Measurements from ENCODE around the gene UBE3D. TPM values are rescaled to one million over a fixed set of nuclear protein-coding genes. Genes with fewer than 3 reads are reported as not detected.

The UBE3D gene
- total RNA-seq, 1 experiment from 2014 or later, result 14.0 TPM

- TF ChIP-seq ARID4B (CRISPR knock-in tag; IDR thresholded peaks at IDR 0.05; ENCODE audit: borderline replicate concordance) (no peak), SMAD3 (CRISPR knock-in tag; IDR thresholded peaks at IDR 0.05; ENCODE audit: borderline replicate concordance) (no peak), JUN (CRISPR knock-in tag; IDR thresholded peaks at IDR 0.05) (no peak)
Observed at GRCh38 chr6:82957171-82957867, 108.3 kb downstream of the UBE3D start (continued).

- CTCF ChIA-PET, result no interaction called here
Observed at GRCh38 chr6:82955841-82956240, 109.8 kb downstream of the UBE3D start.

More at GRCh38 chr6:82955841-82956240, 109.8 kb downstream of the UBE3D start:
- DNase-seq (ENCODE audit: low spot score) (no peak), ATAC-seq (no peak)
- Mint-ChIP-seq H3K27me3 (ENCODE audit: low read depth) (no peaks in the 10 kb centered on the region), H3K4me1 (peaks cover 27% of the 10 kb centered on the region), H3K9me3 (no peaks in the 10 kb centered on the region), H3K27ac (no peak overlapping the region), H3K36me3 (peaks cover 16% of the 10 kb centered on the region), H3K4me3 (no peak overlapping the region)
- POLR2A ChIA-PET, result interaction anchor here (0.6 kb wide), 1 partner anchor 17 kb away, joined by 3 read pairs; no protein-coding TSS in a partner anchor
- TF ChIP-seq NR2C2 (CRISPR knock-in tag; IDR thresholded peaks at IDR 0.05), result no peak
- TF ChIP-seq ATF6 (CRISPR knock-in tag; IDR thresholded peaks at IDR 0.05), result no peak
- TF ChIP-seq ZNF425 (CRISPR knock-in tag; conservative IDR thresholded peaks at IDR 0.05), result no peak
- TF ChIP-seq AFF4 (CRISPR knock-in tag; IDR thresholded peaks at IDR 0.05; ENCODE audit: borderline replicate concordance), result no peak
- TF ChIP-seq USF1 (CRISPR knock-in tag; IDR thresholded peaks at IDR 0.05), result no peak
- TF ChIP-seq ZNF219 (CRISPR knock-in tag; IDR thresholded peaks at IDR 0.05; ENCODE audit: borderline replicate concordance), result no peak
- TF ChIP-seq TP53 (CRISPR knock-in tag; IDR thresholded peaks at IDR 0.05), result no peak
- no peak for TF ChIP-seq E2F5 (CRISPR knock-in tag; IDR thresholded peaks at IDR 0.05)
- TF ChIP-seq HMGA2 (CRISPR knock-in tag; IDR thresholded peaks at IDR 0.05), result no peak
- TF ChIP-seq MXD4 (CRISPR knock-in tag; IDR thresholded peaks at IDR 0.05; ENCODE audit: borderline replicate concordance), result no peak
- no peak for TF ChIP-seq NR3C1 (CRISPR knock-in tag; conservative IDR thresholded peaks at IDR 0.05; ENCODE audit: low read depth)
- TF ChIP-seq PRRX2 (CRISPR knock-in tag; IDR thresholded peaks at IDR 0.05), result no peak
